CD4-positive, alpha-beta T cell treated with Interleukin-17A for 4 hours (primary cell): ENCODE results near the gene WNK2.

ENCODE experiments used
- DNase-seq: peaks from one replicate; pipeline ENCODE4 v3.0.0-alpha.2; 2020; ENCODE audit warnings: mixed read lengths

Gene WNK2

GRCh38 chr9:93164085-93164484 is 19.9 kb upstream of the WNK2 start:
- no peak for DNase-seq

- no peak for DNase-seq
Measured at GRCh38 chr9:93166699-93167098, 17.2 kb upstream of the WNK2 start.

- DNase-seq = no peak
Measured at GRCh38 chr9:93167185-93167584, 16.8 kb upstream of the WNK2 start.

GRCh38 chr9:93167838-93168237 is 16.1 kb upstream of the WNK2 start:
- no peak for DNase-seq

GRCh38 chr9:93168581-93168980 is 15.4 kb upstream of the WNK2 start:
- DNase-seq = no peak

GRCh38 chr9:93169444-93169843 is 14.5 kb upstream of the WNK2 start:
- no peak for DNase-seq

- DNase-seq = no peak
Measured at GRCh38 chr9:93170571-93170970, 13.4 kb upstream of the WNK2 start.

- DNase-seq = no peak
Measured at GRCh38 chr9:93171261-93171990, 12.5 kb upstream of the WNK2 start.

- DNase-seq = no peak
Measured at GRCh38 chr9:93172666-93173364, 11.1 kb upstream of the WNK2 start.

- DNase-seq = peak; percentile 10
Measured at GRCh38 chr9:93173365-93174051, 10.4 kb upstream of the WNK2 start.

GRCh38 chr9:93174976-93175375 is 9.0 kb upstream of the WNK2 start:
- DNase-seq = no peak

GRCh38 chr9:93177676-93178075 is 6.3 kb upstream of the WNK2 start:
- DNase-seq = no peak

- no peak for DNase-seq
Measured at GRCh38 chr9:93178851-93179786, 4.8 kb upstream of the WNK2 start.

GRCh38 chr9:93180938-93181337 is 3.0 kb upstream of the WNK2 start:
- DNase-seq = no peak

- no peak for DNase-seq
Measured at GRCh38 chr9:93181672-93182435, 2.1 kb upstream of the WNK2 start.

- no peak for DNase-seq
Measured at GRCh38 chr9:93182572-93182971, 1.4 kb upstream of the WNK2 start.

- no peak for DNase-seq
Measured at GRCh38 chr9:93183131-93183662, 742 bp upstream of the WNK2 start.

- DNase-seq = peak; percentile 16
Measured at GRCh38 chr9:93184432-93185265, 710 bp downstream of the WNK2 start.

- no peak for DNase-seq
Measured at GRCh38 chr9:93185266-93186214, 1.6 kb downstream of the WNK2 start.
